Gastrocnemius medialis (tissue), 4 donors: ENCODE data around the gene PLA2G6.

Experiments
- CTCF ChIP-seq, 5 experiments: fragments of 450-650 bp in 3 of 5; fragments of 200-600 bp in 2 of 5; sonication (generic) in 2 of 5; IDR thresholded peaks in 4 of 5; conservative IDR thresholded peaks in 1 of 5; 1 replicate in 4 of 5; 2 replicates in 1 of 5; pipeline ENCODE4 v1.5.1; 2016 to 2019; ENCODE audit warnings: antibody characterized with exemption in 5 of 5, mild to moderate bottlenecking in 3 of 5, moderate library complexity in 3 of 5
- POLR2A ChIP-seq, 2 donors: fragments of 450-650 bp; IDR thresholded peaks; one replicate each; pipeline ENCODE4 v1.6.1; 2017; ENCODE audit warnings: antibody characterized with exemption in 2 of 2, mild to moderate bottlenecking in 2 of 2, moderate library complexity in 2 of 2

- TF ChIP-seq CTCF (IDR thresholded peaks at IDR 0.05 in 4 of 5, conservative IDR thresholded peaks at IDR 0.05 in 1 of 5) = no peak
- TF ChIP-seq POLR2A (IDR thresholded peaks at IDR 0.05) = no peak
These were observed 73.7 kb downstream of the PLA2G6 start for GRCh38 chr22:38107692-38108515.
